Activated CD8-positive, alpha-beta memory T cell treated with anti-CD3 and anti-CD28 coated beads, Interleukin-2, amount 50 U/mL, for 1 hour (primary cell): Measurements from ENCODE around the gene COL8A2.

Experiments
- DNase-seq: peaks from one replicate; pipeline ENCODE4 v3.0.0-alpha.2; 2020; ENCODE audit errors: extremely low read depth

Gene COL8A2

DNA sequence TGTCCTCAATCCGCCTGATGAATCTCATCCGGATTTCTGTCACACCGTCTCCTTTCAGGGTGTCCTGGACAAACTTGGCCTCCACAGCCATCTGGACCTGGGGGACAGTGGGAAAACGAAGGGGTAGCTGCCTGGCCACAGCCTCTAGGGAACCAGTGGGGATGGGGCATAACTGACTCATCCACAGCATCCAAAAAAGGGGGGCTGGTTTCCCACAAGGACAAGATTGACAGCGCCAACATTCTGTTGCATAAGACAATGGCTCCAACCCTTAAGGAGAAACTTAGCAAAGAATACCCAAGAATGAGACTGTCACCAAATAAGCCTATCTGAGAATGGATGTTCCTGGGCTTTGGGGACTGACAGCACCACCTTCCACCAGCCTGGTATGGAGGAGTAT lies 12.2 kb upstream of the COL8A2 start:
- DNase-seq, result no peak

DNA sequence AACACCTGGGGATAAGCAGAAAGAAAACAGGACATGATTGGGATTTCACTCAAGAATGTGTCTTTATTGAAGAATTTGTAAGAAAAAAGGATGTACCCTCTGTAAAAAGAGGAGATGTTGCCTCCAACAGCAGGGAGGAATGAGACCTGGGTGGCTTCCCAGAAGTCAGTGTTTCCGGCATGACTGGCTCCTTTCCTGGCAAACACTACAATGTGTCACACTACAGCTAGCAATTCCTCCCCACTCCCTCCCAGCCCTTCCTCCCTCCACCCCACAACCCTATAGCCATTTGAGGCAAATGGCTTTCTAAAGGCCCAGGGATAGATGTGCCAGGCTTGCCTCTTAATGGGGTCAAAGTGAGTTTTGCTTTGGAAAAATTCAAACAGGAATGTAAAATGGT lies 11.5 kb upstream of the COL8A2 start:
- DNase-seq, result no peak

DNA sequence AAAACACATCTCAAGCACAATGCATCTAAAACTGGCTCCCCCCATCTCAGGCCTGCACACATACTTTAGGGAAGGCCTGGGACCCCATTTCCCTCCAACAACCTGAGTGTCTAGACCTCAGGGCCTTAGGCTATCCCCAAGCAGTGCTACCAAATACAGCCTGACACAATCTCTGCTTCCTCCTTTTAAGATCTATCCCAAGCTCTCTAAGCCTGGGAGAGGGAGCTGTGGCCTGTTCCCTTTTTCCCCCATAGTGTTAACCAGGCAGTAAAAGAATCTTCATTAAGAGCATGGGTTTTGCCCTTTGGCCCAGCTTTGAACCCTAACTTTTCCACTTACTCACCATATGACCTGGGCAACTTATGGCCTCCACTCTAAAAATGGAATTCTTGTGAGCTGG lies 10.8 kb upstream of the COL8A2 start:
- no peak for DNase-seq

DNA sequence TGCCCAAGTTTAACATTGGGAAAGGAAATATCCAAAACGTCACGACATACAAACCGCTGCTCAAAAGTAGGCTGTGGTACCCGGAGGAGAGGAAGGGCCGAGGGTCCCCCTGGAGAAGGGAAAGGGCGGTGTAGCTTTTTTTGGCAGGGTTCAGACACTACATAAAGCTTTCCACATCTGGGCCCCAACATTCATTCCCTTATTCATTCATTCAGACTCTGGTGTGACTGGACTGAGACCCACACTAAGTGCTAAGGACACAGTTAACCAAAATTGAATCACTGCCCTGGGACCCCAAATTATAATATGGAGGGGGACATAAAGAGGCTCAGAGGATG lies 10.3 kb upstream of the COL8A2 start:
- DNase-seq, result no peak

DNA sequence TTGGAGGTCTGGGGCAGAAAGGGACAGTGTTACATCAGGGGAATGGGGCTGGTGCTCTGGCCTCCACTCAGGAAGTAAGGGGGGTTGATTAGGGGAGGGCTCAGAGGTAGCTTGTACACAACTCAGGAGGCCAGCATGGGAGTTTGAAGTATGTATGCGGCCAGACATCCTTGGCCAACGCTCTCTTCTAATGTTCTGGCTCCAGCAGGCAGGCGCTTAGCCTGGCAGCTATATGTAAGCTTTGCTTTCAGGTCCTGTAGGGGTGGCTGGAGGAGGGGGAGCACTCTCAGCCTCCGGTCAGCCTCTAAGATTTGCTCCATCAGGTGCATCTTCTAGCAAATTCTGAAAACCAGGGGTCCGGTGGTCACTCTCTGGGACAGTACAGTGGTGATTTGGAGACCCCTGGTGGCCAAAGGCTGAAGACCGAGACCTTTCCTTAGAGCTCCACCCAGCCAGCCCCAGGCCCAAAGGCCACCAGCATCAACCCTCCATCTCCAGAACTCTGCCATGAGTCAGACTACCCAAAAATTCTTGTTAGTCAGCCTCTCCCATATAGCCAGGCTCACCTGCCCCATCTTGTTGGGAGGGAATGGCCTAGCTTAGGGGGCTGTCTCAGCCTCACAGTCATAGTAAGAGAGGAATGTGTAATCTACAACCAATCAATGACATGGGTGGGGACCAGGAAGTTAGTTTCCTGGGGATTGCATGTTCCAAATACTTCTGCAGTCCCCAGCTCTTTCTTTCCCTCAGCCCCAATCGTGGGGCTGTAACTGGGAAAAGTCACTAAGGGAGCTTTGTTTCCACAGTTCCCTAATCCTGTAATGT lies 9.7 kb upstream of the COL8A2 start:
- no peak for DNase-seq

DNA sequence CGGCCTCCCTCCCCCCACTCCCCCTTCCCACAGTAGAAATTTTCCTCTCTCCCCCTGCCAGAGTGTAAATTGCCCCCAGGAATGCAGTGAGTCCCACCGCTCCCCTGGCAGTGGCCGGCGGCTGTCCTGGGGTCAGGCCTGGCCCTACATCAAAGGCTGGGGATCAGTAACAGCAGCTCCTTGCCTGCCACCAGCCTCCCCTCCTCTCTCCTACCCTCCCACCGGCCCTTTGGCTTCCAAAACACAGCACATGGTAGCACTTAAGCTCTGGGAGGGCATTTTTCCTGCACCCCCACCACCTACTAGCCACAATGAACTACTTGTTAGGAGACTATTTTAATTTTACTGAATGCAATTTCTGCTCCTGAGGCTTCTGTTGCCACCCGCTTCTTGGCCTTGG lies 9.0 kb upstream of the COL8A2 start:
- DNase-seq, result no peak

DNA sequence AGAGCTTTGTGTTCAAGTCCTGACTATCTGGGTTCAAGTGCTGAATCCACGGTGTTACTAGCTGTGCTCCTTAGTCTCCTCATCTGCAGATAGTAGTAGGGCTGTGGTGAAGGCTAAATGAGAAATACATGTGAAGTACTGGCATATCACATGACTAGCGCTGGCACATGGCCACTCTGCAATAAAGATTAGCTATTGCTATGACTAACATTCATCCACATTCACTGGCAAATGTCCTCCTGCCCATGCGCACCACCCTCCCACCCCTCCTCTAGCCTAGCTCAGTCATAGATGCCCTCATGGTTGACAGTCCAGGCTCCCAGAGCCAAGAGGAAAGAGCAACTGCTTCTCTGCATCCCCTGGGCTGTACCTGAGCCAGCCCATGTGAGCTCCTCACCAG lies 8.5 kb upstream of the COL8A2 start:
- DNase-seq, result no peak

DNA sequence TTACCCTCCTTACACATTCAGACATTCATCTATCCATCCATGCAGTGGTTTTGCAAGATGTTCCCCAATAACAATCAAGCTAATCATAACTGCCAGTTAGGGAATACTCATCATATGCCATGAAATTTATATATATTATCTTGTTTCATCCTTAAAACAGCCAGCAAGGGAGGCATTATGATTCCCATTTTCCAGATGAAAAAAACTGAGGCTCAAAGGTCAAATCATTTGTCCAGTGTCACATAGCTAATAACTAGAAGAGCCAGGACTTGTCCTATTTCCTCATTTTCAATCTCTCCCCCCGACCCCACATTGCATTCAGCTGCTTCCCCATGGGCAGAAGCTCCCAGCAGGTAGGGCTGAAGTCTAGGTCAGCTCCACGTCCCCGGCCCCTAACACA lies 7.0 kb upstream of the COL8A2 start:
- no peak for DNase-seq

DNA sequence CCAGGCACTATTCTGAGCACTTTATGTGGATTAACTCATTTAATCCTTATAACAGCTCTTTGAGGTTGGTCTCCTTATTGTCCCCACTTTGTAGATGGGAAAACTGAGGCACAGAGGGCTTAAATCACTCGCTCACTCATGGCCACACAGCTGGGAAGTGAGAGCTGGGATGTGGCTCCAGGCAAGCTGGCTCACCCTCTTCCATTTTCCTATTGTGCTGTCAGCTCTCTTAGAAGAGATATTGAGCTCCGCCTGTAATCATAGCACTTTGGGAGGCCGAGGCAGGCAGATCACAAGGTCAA lies 3.8 kb upstream of the COL8A2 start:
- no peak for DNase-seq

DNA sequence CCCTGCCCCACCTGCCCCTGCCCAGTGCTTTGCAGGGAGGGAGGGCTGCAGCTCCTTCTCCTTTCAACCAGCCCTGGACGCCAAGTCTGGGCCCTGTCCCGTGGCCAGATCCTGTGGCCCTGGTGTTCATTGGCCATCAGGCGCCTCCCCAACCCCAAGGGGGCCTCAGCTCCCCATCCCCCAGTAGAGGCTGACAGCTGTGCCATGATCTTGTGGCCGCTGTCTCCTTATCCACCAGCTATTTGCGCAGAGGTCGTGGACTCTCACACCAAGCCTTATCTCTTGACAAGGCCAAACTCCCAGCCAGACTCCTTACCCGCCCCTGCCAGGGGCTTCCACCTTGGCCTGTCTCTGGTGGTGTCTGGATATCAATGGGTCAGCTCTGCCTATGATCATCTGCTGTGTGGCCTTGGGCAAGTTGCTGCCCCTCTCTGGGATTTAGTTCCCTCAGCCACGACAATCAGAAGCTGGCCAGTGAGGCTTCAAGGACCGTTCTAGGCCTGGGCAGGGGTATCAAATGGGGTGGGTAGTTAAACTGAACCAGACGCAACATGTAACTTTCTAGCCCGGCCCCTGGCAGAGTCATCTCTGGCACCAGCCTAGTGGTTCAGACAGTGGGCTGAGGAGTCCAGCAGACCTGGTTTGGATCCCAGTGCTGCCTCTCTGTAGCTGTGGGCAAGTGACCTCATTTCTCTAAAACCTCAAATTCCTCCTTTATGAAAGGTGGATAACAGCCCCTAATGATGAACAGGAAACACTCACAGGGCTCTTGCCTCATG lies 3.3 kb upstream of the COL8A2 start:
- no peak for DNase-seq

DNA sequence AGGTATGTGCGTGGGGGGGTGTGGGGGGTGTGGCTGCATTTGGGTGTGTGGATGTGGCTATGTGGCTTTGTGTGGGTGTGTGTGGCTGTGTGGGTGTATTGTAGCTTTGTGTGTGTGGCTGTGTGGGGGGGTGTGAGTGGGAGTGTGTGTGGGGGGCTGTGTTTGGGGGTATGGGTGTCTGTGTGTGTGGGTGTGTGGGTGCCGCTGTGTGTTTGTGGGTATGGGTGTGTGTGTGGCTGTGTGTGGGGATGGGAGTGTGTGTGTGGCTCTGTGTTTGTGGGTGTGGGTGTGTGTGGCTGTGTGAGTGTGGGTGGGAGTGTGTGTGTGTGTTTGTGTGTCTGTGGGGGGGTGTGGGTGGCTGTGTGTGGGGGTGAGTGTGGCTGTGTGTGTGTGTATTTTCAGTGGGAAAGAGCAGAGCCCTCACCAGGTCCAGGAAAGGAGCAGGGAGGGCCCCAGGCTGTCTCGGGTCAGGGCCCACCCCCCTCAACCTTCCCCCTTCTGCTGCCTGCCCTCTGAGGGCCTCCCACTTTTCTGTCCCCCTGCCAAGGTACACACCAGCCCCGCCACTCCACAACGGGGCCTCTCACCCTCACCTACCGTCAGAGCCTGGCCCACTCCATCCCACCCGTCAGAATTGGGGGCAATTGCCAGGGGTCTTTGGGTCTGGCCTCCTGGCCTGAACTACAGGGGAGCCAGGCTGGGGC lies 1.9 kb upstream of the COL8A2 start:
- no peak for DNase-seq

DNA sequence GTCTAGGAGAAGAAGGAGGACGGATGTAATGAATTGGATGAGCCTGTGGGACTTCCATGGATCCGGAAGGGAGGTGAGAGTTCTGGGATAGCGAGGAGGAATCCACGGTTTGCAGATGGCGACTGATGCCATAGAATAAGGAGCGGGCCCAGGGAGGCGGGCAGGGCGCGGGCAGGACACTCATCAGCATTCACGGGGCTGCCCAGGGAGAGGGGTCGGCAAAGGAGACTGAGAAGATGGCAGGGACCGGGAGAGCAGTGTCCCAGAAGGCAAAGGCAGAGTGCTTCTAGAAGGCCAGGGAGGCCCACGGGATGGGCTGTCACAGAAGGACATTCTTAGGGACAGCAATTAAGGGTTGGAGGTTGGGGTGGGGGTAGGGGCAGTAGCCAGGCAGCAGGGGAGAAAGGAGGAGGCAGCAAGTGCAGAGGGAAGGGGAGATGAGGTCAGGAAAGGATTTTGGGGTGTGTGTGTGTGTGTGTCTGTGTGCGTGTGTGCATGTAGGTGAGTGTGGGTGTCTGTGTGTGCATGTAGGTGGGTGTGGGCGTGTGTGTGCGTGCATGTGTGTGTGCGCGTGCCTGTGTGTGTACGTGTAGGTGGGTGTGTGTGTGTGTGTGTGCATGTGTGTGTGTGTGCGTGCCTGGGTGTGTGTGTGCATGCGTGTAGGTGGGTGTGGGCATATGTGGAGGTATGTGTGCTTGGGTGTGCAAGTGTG lies 1.1 kb upstream of the COL8A2 start:
- no peak for DNase-seq

DNA sequence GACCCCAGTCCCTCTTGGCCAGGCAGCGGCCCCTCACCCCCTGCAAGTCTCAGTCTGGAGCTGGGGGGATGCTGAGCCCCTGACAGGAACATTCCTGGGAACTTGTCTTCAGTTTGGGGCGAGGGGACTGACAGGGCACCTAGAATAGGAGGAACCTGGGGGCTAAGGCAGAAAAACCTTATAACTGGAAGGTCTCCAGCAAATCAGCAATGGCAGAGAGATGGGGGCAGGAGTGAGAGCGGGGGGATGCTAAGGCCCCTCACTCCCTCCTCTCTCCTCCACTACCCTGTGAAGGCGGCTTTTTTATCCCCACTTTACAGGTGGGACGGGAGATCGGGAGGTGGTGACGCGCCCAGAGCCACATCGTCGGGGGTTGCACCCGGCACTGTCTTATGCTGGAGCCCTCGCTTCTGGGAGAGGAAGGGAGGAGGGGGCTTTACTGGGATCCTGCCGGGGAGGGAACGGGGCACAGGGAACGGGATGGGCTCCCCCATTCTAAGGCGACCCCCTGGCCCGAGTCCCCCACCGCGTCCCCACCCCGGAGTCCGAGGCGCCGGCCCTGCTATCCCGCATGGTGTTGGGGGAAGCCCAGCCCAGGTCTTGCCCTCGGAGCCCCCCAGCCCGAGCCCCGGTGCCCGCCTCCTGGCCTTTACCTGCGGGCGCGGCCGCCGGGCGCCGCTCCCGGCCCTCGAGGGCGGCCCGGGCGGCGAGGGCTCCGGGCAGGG lies 456 bp downstream of the COL8A2 start:
- DNase-seq, result no peak

DNA sequence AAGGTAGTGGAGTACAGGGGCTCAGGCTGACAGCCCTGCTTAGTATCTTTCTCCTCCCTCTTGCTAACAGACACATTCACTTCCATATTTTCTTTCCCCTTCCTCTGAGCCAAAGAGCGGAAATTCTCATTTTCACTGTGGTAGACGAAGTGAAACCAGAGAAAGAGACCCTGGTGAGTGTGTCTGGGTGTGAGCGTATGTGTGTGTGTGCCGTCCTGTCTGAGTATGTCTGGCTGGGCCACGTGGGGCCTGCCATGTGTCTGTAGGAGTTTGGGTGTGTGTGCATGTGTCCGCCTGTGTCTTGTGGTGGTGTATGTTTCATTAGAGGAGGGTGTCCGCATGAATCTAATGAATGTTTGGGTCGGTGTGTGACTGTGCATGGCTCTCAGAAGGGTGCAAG lies 1.7 kb downstream of the COL8A2 start:
- DNase-seq, result no peak

DNA sequence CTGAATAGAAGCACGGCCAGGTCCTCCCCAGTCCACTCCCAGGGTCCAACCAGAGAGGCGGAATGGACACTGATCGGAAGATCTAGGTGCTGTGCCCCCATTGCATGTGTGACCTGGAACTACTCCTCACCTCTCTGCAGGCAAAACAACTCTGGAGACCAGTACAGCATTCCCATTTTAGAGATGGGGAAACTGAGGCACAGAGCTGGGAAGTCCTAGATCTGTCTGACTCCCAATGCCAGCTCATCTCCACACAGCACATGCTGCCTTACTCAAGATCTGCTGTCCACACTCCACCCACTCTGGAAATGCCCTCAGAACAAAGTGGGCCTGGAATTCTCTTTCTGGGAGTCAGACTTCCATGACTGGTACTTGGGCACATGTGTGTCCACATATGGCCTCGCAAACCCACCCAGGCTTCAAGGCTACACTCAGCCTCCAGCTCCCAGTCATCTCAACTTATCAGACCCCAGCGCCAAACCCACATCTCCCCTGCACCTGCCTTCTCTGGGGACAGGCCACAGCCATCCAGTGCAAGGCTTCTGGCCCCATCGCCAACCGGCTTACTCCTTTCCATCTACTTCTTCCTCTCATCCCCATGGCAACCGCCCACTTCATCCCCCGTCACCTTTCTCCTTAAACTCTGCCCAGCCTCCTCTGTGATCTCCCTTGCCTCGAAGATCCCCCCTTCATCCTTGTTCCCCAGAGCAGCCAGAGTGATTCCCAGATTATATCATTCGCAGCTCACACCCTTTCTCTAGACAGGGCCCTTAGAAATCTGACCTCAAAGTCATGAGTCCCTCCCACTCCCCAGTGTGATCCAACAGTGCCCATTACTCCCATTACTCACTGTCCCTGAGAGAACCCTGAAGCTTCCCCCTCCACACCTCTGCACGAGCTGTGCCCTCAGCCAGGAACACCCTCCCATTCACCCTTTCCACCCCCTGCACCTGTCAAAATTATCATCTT lies 2.7 kb downstream of the COL8A2 start:
- no peak for DNase-seq

DNA sequence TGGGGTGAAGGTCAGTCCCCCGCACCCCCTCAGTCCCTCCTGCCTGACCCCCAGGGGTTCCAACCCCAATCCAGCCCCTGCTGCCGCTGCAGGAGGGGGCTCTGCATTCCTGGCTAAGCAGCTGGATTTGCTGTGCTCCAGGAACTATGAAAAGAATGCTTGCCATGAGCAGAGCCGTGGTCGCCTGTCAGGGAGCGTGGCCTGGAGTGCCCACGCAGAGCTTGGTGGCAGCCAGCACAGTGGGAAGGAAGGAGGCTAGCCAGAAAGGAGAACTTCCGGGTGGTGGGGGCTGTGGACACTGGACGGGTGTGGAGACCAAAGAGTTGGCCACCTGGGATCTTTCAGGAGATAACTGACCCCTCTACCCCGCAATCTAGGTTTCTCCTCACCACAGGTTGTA lies 5.6 kb downstream of the COL8A2 start:
- no peak for DNase-seq

DNA sequence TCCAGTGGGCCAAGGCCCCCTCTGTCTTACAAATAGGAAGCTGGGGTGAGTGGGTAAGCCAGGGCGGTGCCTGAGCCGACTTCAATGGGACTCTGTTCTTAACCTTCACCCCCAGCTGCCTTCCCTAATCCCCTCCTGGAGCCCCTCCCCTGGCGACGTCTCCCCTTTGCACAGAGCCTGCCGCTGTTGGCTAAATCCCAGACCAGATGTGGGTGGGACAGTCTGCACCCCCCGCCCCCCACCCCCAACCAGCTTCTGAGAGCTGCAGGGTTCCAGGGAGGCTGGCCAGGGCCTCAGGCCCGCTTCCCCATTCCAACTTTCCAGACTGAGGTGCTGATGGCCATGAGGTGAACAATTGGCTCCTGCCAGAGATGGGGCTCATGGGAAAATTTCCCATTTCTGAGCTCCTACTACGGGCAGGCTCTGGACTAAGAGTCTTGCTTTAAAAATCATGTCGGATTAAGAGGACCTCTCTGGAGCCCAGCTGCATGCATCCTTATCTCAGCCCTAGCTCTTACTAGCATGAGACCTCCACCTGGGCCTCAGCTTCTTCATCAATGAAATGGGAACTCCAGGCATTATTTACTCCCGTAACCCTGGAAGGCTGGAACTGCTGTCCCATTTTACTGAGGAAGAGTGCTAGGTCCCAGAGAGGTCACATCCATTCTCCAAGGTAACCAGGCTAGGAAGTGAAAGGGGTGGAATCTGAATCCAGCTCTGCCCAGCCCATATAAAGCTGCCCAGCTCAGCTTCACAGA lies 6.4 kb downstream of the COL8A2 start:
- no peak for DNase-seq

DNA sequence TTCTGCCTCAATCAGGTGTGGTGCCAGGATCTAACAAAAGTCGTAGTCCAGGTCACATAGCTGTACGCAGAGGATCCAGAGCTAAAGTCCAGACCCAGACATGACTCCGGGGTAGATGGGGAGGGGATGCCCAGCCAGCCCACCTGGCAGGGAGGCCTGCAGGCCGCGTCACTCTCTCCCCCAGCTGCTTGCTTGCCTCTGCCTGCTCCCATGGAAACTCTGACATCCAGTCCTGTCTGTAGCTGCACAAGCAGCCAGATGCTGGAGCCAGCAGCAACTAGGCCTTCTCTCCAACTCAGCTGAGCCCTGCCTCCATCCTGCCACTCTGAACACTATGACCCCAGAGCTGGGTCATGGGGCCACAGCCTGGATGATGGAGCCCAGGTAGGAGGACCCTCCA lies 8.1 kb downstream of the COL8A2 start:
- no peak for DNase-seq

DNA sequence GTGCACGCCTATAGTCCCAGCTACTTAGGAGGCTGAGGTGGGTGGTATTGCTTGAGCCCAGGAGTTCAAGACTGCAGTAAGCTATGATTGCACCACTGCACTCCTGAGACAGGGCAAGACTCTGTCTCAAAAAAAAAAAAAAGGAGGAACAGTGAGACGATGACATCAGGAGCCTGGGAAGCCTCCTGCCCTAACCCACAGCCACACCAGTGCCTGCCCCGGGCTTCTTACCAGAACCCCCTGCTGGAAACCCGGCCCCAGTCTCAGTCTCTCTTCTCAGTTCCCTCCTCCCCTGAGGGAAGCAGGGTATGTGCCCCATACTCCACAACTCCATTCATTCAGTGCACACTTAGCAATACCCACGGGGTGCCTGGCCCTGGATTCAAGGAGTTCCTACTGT lies 9.1 kb downstream of the COL8A2 start:
- DNase-seq, result no peak

DNA sequence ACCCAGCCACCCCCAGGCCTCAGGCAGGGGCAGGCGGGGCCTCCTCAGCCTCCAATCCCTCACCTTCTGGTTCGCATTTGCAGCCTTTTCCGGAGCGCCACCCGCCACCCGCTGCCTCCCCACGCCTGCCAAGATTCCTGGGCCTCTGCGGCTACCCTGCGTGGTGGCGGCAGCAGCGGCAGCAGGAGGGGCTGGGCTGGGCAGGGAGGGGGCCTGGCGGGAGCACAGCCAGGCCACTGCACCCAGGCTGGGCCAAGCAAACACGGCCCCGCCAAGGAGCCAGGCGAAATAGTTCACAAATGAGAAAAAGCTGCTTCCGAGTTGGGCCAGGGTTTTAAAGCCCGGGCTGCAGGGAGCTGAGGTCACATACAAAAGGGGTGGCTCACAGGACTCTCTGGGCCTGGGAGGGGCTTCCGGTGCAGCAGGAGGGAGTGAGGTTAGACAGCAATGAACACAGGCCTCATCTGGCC lies 9.8 kb downstream of the COL8A2 start:
- DNase-seq, result no peak
